Loucy (cell line): Measurements from ENCODE around the gene TMEM89.

Experiments used
- H2AFZ ChIP-seq: fragments of 200-600 bp; sonication (generic); 2 replicates; pipeline ENCODE4 v1.6.0; 2016; ENCODE audit warnings: antibody characterized with exemption, mild to moderate bottlenecking, low read length, moderate library complexity
- H3F3A ChIP-seq: fragments of 200-600 bp; 2 replicates; pipeline ENCODE4 v1.6.0; 2016; ENCODE audit warnings: antibody characterized with exemption, low read depth, mild to moderate bottlenecking
- H3K27me3 ChIP-seq: fragments of 200-600 bp; sonication (generic); 2 replicates; pipeline ENCODE4 v1.6.1; 2014; ENCODE audit warnings: low read length, mild to moderate bottlenecking; ENCODE audit not compliant: insufficient read depth, poor library complexity, severe bottlenecking
- H3K36me3 ChIP-seq: fragments of 200-600 bp; sonication (generic); 2 replicates; pipeline ENCODE4 v1.6.1; 2016; ENCODE audit warnings: low read length; ENCODE audit not compliant: insufficient read depth
- H3K4me1 ChIP-seq: fragments of 200-600 bp; sonication (generic); 2 replicates; pipeline ENCODE4 v1.5.1; 2014; ENCODE audit warnings: low read length, mild to moderate bottlenecking; ENCODE audit not compliant: insufficient read depth, poor library complexity, severe bottlenecking
- H3K4me2 ChIP-seq: fragments of 200-600 bp; sonication (generic); 2 replicates; pipeline ENCODE4 v1.6.0; 2014; ENCODE audit warnings: antibody characterized with exemption, low read length, low read depth, mild to moderate bottlenecking; ENCODE audit not compliant: poor library complexity, severe bottlenecking
- H3K4me3 ChIP-seq: fragments of 200-600 bp; sonication (generic); 2 replicates; pipeline ENCODE4 v1.5.1; 2014; ENCODE audit warnings: low read length, mild to moderate bottlenecking, mixed read lengths; ENCODE audit not compliant: poor library complexity, severe bottlenecking
- H3K79me2 ChIP-seq: fragments of 200-600 bp; sonication (generic); 2 replicates; pipeline ENCODE4 v1.6.1; 2014; ENCODE audit warnings: low read length; ENCODE audit not compliant: insufficient read depth
- H3K9ac ChIP-seq: fragments of 200-600 bp; sonication (generic); 2 replicates; pipeline ENCODE4 v1.6.0; 2014; ENCODE audit warnings: mild to moderate bottlenecking, low read depth, low read length, moderate library complexity; ENCODE audit not compliant: poor library complexity, severe bottlenecking
- H3K9me2 ChIP-seq: fragments of 200-600 bp; sonication (generic); replicated peaks from 2 replicates; pipeline ENCODE4 v1.6.1; 2016; ENCODE audit warnings: low read depth, low read length, mixed read lengths
- H3K9me3 ChIP-seq: fragments of 200-600 bp; sonication (generic); 2 replicates; pipeline ENCODE4 v1.6.1; 2014; ENCODE audit warnings: mild to moderate bottlenecking, antibody characterized with exemption, low read length, low read depth; ENCODE audit not compliant: insufficient read depth
- H4K20me1 ChIP-seq: fragments of 200-600 bp; sonication (generic); 2 replicates; pipeline ENCODE4 v1.6.0; 2014; ENCODE audit warnings: antibody characterized with exemption, low read length, mild to moderate bottlenecking; ENCODE audit not compliant: insufficient read depth, poor library complexity, severe bottlenecking
- EZH2phosphoT487 ChIP-seq: fragments of 200-600 bp; IDR thresholded peaks from 2 replicates; pipeline ENCODE4 v1.6.1; 2018; ENCODE audit warnings: antibody characterized with exemption, mild to moderate bottlenecking, moderate library complexity, borderline replicate concordance
- TF ChIP-seq, protein P1 (sequence below): fragments of 200-600 bp; sonication (generic); conservative IDR thresholded peaks from 2 replicates; pipeline ENCODE4 v1.5.1; 2014; ENCODE audit warnings: mild to moderate bottlenecking, antibody characterized with exemption, low read length

Gene TMEM89

DNA sequence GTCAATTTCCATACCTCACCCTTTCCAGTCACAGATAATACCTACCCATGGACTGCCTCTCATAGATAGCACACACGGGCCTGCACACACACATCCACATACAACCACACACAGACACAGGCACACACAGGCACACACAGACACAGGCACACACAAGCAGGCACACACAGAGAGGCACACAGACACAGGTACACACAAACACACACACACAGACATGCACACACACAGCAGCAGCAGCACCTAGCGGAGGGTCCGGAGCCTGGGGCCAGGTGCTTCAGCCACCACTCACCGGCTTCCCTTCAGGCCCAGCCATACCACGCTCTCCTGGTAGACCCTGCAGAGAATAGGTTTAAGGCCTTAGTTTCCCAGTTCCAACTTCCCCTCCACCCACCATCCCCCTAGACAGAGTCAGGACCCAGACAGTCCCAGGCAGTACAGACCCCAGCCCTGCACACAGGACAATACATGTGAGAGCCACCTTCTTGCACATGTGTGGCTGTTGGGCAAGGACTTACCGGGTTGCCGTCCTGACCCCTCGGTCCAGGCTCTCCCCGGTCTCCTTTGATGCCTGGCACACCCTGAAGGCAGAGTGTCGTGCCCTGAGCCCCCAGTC, 47.5 kb downstream of the TMEM89 start:
- Histone ChIP-seq H3K9ac (no peak overlapping the region), H3F3A (no peaks in the 10 kb centered on the region), H4K20me1 (no peaks in the 10 kb centered on the region), H3K4me1 (no peaks in the 10 kb centered on the region), H3K4me3 (no peak overlapping the region), H3K27me3 (no peaks in the 10 kb centered on the region), H3K79me2 (no peaks in the 10 kb centered on the region), H3K9me3 (no peaks in the 10 kb centered on the region), H3K9me2 (no peaks in the 10 kb centered on the region), H2AFZ (no peak overlapping the region), H3K36me3 (no peaks in the 10 kb centered on the region), H3K4me2 (no peak overlapping the region)
- no peak for TF ChIP-seq EZH2phosphoT487
- TF ChIP-seq, protein P1, sequence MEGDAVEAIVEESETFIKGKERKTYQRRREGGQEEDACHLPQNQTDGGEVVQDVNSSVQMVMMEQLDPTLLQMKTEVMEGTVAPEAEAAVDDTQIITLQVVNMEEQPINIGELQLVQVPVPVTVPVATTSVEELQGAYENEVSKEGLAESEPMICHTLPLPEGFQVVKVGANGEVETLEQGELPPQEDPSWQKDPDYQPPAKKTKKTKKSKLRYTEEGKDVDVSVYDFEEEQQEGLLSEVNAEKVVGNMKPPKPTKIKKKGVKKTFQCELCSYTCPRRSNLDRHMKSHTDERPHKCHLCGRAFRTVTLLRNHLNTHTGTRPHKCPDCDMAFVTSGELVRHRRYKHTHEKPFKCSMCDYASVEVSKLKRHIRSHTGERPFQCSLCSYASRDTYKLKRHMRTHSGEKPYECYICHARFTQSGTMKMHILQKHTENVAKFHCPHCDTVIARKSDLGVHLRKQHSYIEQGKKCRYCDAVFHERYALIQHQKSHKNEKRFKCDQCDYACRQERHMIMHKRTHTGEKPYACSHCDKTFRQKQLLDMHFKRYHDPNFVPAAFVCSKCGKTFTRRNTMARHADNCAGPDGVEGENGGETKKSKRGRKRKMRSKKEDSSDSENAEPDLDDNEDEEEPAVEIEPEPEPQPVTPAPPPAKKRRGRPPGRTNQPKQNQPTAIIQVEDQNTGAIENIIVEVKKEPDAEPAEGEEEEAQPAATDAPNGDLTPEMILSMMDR, result no peak

DNA sequence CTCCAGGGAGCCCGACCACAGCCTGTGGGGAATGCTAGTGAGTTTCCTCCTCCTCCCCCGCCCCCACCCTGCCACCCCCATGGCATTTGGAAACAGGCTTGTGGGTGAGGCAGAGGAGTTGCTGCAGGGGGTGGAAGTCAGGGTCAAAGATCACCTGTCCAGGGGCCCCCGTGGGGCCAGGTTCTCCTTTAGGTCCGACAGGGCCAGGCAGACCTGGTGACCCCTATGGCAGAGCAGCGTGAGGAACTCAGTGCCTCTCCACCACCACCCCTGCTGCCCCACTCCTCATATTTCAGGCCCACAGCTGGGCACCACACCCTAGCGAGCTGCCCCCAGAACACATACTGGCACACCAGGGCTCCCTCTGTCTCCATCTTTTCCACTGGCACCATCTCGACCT, 49.1 kb downstream of the TMEM89 start:
- Histone ChIP-seq H3K4me2 (no peak overlapping the region), H3K27me3 (no peaks in the 10 kb centered on the region), H3F3A (no peaks in the 10 kb centered on the region), H3K36me3 (no peaks in the 10 kb centered on the region), H3K9me2 (no peaks in the 10 kb centered on the region), H3K4me3 (no peak overlapping the region), H3K4me1 (no peaks in the 10 kb centered on the region), H3K79me2 (no peaks in the 10 kb centered on the region), H3K9me3 (no peaks in the 10 kb centered on the region), H3K9ac (no peak overlapping the region), H2AFZ (no peak overlapping the region), H4K20me1 (no peaks in the 10 kb centered on the region)
- TF ChIP-seq, protein P1, result no peak
- no peak for TF ChIP-seq EZH2phosphoT487

DNA sequence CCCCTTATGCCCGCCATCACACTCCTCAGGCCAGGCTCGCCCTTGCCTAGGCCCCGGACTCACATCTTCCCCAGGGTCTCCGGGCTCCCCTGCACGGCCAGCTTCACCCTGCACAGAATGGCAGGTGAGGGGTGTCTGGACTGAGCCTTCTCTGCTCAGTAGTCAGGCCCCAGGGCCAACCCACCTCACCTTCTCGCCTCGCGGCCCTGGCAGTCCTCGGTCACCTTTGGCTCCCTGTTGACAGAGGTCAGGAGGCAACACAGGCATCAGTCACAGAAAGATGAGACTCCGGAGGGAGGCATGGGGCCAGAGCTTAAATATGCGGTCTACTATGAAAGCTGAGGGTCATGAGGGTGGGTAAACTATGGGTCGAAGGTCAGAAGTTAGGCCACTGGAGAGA, 49.6 kb downstream of the TMEM89 start:
- Histone ChIP-seq H3F3A (no peaks in the 10 kb centered on the region), H3K27me3 (no peaks in the 10 kb centered on the region), H3K9me2 (no peaks in the 10 kb centered on the region), H3K4me2 (no peak overlapping the region), H3K9me3 (no peaks in the 10 kb centered on the region), H3K79me2 (no peaks in the 10 kb centered on the region), H3K9ac (no peak overlapping the region), H3K36me3 (no peaks in the 10 kb centered on the region), H3K4me1 (no peaks in the 10 kb centered on the region), H3K4me3 (no peak overlapping the region), H2AFZ (no peak overlapping the region), H4K20me1 (no peaks in the 10 kb centered on the region)
- TF ChIP-seq EZH2phosphoT487, result no peak
- TF ChIP-seq, protein P1, result no peak
